NCI-H2196 (cell line): ENCODE results near the gene FAF1.

Experiments
- DNase-seq: peaks from one replicate; lab custom pipeline; 2025; ENCODE audit not compliant: unreplicated experiment; lab: John Stamatoyannopoulos, UW

Gene FAF1

DNA sequence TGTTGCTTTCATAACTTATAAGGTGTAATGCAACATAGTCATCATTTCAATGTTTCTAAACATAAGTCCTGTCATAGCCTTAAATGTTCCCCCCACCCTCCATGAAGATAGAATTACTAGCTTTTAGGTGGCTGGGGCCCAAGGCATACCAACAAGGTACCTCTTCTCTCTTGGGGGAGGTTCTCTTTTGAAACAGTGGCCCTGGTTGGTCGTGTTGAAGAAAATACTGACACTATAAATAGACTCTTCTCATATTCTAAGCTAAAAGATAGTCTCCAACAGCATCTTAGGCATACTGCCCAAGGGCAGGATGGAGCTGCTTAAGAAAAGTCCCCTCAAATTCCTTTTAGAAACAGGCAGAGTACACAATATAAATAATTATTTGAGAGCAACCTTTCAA, 255.0 kb downstream of the FAF1 start:
- DNase-seq: no peak

DNA sequence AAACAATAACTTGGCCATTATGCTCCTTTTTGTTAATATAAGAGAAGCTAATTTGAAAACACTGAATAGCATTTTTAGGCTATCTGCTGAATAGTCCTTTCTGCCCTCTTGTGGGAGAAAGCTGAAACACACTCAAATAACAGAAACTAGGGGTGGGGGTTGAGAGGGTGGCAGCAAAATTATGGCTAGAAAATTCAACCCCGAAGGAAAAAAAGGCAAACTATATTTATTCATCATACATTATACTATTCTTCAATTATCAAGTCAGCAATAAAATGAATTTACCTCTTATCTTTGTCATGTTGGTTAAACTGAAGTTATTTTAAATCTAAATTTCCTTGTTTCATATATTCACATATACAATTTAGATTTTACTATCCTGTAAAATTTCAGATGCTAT, 255.9 kb downstream of the FAF1 start:
- DNase-seq: peak; percentile 71

DNA sequence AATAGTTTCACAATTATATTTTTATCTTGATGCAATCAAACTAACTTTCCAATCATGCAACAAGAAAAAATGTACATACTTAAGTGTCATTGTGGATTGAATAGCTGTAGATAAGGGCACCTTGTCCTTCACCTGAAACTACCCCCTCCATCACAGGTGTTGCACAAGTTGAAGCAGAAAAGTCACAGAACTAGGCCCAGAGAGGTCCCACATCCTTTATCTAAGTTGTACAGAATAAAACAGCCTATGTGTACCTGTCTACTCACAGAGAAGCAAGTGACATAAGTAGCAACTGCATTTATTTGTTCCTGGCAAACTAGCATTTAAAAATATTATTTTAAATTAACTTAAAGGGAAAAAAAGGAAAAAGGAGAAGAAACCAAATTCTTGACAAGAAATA, 256.8 kb downstream of the FAF1 start:
- no peak for DNase-seq

GRCh38 chr1:50702395-50702794, 257.7 kb downstream of the FAF1 start:
- DNase-seq: no peak

DNA sequence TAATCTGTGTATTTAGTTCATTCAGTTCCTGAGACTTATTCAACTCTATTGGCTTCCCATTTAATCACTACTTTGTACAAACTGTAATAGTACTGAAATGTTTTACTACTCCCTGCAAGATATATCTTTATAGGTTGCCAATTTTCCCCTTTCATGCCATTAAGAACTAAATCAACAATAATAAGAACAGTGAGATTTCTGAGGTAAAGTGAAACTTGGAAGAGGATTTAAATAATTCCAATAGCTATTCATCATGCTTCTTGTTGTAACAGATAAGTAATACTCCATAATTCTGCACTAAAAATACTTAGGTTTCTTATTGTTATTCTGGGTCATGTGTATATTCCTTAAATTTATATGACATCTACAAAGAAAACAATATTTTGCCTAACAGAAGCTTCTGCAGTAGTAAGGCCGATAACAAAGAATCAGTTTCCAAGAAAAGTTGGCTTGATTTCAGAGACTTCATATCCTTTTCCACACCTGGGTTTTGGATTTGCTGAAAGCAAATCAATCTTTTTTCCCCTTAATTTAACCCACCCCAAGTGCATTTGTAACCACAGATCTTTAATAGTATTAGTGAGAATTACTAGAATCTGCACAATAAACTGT, 258.3 kb downstream of the FAF1 start:
- DNase-seq: no peak

DNA sequence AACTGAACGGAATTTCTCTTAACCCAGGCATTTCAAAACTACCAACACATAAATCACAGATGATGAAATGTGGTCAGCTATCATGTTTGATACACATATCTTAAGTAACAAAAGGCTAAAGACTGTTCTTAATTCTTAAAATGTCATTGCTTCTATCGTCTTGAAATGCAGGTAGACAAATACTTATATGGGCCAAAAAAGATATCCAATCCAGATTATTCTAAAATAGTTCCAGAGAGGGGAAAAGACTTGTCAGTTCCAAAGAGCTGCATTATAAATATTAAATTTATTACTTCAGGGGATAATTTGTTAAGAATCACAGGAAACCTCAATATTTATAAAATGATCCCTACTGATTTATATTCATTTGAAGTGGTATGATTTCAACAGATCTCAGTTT, 259.4 kb downstream of the FAF1 start:
- no peak for DNase-seq

DNA sequence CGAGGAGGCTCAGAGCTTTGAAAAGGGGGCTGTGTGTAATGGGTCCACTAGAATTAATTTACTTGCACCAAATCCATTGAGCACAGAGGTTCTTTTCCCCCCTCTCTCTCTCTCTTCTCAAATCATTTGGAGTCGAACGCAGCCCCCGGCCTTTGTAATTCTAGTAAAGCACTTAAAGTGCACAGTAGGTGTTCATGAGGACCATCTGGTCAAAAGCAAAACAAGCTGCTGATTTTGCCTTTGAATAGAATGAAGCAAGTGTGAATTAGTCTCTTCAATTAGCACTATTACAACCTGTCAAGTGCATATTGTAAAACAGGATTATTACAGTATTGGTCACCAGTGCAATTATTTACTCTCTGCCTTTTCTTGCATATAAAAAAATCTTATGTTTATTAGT, 259.9 kb downstream of the FAF1 start:
- no peak for DNase-seq

DNA sequence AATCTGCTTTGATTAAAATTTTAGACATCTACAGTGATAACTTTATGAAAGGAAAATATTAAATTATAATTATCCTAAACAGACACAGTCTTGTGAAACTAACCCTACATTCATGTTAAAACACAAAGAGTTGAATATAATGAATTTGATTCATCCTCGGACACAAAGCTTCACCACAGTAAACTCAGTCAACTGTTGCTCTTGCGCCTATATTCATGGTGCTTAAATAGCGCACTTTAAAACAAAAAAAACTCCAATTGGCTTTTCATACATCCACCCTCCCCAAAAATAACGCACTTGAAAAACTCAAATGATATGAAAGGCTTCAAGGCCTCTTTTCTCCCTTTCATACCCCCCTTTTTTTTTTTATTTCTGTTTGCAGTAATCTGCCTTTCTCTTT, 260.3 kb downstream of the FAF1 start:
- no peak for DNase-seq

DNA sequence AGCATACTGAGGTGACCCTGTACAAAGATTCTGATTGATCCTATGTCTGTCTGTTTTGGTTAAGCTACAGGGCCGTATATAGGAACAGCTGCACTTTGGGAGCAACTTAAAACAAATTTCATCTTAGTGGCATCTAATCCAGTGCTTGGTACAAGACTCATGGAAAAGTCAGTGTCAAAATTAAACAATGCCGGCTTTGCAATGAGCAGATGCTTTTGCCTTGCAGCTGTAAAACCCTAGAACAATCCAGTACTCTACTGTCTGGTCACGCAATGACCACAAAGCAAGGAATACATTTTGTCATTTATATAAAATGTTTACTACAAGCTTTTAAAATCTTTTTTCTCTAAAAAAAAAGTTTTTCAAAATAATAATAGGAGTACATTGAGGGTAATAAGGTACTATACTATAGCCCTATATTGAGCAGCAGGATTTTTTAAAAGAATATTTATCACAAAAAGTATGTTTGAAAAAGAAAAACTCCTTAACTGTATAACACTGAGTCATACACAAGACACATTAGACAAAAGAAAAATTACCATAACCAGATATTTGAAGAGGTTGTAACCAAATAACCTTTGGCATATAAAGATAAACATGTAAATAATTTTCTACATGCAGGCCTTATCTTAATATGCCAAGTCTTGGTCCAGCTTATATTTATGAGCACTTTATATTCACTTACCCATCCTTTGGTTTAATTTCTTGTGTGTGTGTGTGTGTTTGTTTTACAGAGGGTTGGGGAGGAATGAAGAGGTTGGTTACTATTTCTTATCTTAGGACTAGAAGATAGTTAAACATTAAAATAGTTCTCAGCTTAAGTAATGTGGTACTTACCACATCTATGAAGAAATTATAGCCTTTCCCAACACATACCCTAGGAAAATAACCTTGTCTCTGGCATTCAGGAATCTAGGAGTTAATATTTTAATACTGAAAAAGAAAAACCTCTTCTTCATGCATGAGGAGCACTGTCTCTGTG, 262.3 kb downstream of the FAF1 start:
- no peak for DNase-seq

DNA sequence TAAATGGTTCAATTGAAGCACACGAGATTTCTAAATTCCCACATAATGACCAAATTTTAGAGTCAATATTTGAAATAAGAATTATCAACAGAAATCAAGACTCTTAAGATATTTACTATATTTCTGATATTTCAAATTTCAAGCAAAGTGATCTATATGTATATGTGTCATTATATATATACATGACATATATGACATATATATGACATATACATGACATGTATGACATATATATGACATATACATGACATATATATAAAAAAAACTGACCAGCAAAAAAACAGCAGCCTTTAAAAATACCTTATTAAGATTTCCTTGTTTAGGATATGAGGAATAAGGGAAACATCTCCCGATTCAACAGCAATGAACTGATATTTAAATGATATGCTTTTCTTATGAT, 266.2 kb downstream of the FAF1 start:
- DNase-seq: no peak

DNA sequence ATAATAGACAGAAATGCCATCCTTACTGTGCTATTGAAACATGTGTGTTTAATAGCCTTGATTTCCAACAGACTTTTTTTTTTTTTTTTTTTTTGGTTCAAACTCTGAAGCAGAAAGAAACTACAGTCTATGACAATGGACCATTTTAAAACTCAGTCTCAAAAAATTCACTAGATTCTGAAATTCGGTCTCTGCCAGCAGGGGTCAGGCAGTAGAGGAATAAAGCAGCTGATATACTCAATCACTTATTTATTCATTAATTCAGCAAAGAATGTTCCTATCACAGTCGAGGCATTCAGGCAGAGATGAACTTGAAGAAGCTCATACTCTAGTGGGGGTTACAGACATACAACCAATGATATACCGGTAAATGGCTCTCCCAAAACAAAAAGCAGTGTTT, 275.9 kb downstream of the FAF1 start:
- no peak for DNase-seq

DNA sequence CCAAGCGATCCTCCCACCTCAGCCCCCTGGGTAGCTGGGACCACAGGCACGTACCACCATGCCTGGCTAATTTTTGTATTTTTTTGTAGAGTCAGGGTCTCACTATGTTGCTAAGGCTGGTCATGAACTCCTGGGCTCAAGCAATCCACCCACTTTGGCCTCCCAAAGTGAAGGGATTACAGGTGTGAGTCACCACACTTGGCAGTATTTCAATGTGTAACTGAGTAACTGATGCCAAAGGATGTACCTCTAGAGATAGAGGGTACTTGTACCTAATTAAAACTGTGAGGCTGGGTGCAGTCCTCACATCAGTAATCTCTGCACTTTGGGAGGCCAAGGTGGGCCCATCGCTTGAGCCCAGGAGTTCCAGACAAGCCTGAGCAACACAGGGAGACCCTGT, 278.1 kb downstream of the FAF1 start:
- DNase-seq: no peak

DNA sequence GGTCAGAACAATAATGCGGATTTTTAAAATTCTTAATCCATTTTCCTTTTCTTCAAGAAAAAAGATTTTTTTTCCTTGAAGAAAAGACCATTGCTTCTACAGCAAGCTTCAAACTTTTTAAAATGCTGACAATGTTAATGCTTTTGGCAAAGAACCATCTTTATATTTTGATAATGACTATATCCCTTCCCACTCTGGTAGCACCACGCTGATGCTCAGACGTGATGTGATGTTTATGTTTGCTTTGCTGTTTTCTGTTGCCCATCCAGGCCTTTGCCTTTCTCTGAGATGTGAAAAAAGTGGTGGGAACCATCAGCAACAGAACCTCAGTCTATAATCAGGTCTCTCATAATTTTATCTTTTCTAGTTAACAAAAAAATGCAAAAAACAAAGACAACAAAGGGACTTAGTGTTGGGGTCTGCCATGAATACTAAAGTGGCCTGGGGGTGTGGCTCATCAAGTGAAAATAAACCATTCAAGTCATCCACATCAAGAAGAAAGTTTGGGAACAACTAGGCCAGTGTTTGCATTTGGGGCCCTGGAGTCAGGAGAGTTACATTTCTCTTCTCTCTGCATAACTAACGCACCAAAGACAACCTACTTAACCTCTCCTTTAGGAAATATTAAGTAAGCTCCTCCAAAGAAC, 292.2 kb downstream of the FAF1 start:
- no peak for DNase-seq

DNA sequence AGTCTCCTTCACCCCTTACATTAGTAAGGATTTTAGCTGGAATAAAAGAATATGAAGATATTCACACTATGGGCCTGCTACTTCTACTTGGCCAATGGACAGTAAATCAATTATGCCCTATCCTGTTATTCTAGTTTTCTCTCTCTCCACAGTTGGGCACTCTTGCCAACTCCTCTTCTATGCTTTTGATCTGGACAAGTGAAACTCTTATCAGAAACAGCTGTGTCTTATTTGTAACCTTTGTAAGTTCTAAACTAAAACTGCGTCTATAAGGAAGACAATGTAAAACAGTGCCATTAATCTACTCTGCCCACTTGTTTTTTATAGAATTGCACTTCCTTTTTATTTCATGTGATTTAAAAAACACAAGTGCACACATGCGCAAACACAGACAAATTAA, 292.8 kb downstream of the FAF1 start:
- peak; percentile 38 for DNase-seq

- no peak for DNase-seq
These were observed 293.2 kb downstream of the FAF1 start for GRCh38 chr1:50666849-50667248.

DNA sequence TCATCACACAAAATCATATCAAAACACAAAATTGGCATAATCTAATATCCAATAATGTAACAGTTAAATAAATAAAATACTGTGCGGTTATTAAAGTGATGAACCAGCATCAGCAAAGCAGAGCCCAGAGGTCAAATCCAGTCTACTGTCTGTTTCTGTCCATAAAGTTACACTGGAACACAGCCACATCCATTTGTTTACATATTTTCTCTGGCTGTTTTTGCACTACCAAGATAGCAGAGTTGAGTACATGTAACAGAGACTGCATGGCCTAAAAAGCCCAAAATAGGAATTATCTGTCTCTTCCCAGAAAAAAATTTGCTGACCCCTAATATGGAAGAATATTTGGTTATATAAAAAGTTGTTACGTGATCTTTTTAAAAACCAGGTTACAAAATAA, 294.7 kb downstream of the FAF1 start:
- no peak for DNase-seq

GRCh38 chr1:50661626-50662025, 298.4 kb downstream of the FAF1 start:
- DNase-seq: no peak

DNA sequence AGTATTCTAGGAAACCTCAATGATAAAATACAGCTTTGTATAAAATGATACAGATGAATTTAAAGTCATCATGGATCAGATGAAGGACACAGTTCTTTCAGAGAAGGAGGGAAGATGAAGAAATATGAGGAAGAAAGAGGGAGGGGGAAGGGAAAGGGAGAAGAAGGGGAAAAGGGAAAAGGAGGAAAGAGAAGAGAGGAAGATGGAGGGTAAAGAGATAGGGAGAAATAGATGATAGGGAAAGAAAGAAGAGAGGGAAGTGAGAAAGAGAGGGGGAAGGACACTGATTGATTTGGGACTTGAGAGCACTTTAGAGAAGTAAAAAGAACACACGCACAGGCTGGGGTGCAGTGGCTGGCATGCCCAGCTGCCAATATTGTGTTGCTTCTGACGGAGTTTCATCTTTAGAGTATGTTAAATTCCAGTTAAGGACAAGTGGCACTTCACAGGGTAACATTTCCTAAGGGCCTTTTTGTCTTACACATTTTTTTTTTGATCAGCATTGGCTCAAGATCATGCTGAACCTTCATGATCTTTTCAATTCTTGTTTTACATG, 300.9 kb downstream of the FAF1 start:
- no peak for DNase-seq

DNA sequence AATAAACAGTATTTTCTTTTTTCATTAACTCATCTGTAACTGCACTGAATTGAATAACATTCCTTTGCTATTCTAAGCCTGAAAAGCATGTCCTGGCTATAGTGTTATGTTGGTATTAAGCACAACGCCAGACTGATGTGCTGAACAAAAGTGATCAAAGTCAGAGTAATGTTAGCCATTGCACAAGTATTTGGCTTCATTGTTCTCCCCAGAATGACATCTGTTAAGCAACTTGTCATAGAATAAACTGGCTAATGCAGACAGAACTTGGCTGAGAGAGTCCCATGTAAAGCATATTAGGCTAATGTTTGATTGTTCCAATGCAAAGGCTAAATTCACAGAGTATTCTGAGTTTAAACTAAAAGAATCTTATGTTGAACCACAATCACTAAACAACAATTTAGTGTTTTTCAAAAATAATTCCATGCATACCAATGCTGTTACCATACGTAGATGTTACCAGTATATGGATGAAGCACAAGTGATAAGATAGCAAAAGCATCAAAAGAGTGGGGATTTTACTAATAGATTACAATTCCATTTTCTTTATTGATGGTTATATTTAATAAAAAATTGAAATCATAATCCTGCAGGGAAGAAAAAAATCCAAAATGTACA, 301.5 kb downstream of the FAF1 start:
- no peak for DNase-seq

DNA sequence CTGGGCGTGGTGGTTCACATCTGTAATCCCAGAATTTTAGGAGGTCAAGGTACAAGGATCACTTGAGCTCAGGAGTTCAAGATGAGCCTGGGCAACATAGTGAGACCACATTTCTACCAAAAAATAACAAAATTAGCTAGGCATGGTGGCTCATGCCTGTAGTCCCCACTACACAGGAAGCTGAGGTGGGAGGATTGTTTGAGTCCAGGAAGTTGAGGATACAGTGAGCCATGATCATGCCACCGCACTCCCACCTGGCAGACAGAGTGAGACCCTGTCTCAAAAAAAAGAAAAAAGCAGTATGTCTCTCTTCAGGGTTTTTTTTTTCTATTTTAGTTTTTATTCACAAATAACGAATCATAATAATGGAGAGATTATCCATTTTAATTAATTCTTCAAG, 303.1 kb downstream of the FAF1 start:
- DNase-seq: no peak
